Hepatocyte (in vitro differentiated cells): ENCODE results near the gene MAST3.
A peak's percentile ranks its signal among the peaks of the same experiment; 100 is the strongest.

Experiments used
- EZH2 ChIP-seq: fragments of 200-600 bp; sonication (generic); IDR thresholded peaks from 2 replicates; pipeline ENCODE4 v1.6.1; 2016; ENCODE audit warnings: antibody characterized with exemption, mild to moderate bottlenecking, borderline replicate concordance
- EZH2phosphoT487 ChIP-seq: fragments of 200-600 bp; sonication (generic); IDR thresholded peaks from one replicate; pipeline ENCODE4 v1.6.1; 2018; ENCODE audit warnings: antibody characterized with exemption, mild to moderate bottlenecking, low read depth, moderate library complexity; ENCODE audit not compliant: unreplicated experiment, severe bottlenecking
- TF ChIP-seq, protein P1 (sequence below): fragments of 200-600 bp; sonication (generic); IDR thresholded peaks from 2 replicates; pipeline ENCODE4 v1.5.1; 2016; ENCODE audit warnings: antibody characterized with exemption, mild to moderate bottlenecking; ENCODE audit not compliant: poor library complexity

DNA sequence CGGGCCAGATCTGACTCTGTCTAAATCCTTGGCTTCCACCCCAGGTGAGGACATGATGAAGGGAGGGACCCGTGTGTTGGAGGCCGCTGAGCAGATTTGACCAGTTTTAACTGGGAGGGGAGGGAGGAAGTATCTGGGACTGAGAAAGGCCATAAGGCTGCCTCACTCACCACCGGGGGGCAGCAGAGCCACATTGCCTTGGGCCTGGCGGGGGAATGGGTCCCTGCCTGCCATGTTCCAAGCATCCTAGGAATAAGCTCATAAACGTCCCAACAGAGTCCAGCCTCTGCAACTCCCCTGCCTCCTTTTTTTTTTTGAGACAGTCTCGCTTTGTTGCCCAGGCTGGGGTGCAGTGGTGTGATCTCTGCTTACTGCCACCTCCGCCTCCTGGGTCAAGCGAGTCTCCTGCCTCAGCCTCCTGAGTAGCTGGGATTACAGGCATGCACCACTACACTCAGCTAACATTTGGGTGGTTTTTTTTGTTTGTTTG is 15.5 kb downstream of the MAST3 start:
- TF ChIP-seq EZH2 (no peak), EZH2phosphoT487 (no peak)
- TF ChIP-seq, protein P1, sequence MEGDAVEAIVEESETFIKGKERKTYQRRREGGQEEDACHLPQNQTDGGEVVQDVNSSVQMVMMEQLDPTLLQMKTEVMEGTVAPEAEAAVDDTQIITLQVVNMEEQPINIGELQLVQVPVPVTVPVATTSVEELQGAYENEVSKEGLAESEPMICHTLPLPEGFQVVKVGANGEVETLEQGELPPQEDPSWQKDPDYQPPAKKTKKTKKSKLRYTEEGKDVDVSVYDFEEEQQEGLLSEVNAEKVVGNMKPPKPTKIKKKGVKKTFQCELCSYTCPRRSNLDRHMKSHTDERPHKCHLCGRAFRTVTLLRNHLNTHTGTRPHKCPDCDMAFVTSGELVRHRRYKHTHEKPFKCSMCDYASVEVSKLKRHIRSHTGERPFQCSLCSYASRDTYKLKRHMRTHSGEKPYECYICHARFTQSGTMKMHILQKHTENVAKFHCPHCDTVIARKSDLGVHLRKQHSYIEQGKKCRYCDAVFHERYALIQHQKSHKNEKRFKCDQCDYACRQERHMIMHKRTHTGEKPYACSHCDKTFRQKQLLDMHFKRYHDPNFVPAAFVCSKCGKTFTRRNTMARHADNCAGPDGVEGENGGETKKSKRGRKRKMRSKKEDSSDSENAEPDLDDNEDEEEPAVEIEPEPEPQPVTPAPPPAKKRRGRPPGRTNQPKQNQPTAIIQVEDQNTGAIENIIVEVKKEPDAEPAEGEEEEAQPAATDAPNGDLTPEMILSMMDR: peak; percentile 83
